ENCODE results near the gene GAS6. TPM values are rescaled to one million over a fixed set of nuclear protein-coding genes. Genes with fewer than 3 reads are reported as not detected.
A peak's percentile ranks its signal among the peaks of the same experiment; 100 is the strongest.

Gene GAS6
- total and polyA plus RNA-seq, 9 of the 15 experiments (the other 6 are each of a cell fraction or from before 2014, with no cell fraction given): 0.14 to 9.7 (median 4.7) TPM; not detected in 1

DNA sequence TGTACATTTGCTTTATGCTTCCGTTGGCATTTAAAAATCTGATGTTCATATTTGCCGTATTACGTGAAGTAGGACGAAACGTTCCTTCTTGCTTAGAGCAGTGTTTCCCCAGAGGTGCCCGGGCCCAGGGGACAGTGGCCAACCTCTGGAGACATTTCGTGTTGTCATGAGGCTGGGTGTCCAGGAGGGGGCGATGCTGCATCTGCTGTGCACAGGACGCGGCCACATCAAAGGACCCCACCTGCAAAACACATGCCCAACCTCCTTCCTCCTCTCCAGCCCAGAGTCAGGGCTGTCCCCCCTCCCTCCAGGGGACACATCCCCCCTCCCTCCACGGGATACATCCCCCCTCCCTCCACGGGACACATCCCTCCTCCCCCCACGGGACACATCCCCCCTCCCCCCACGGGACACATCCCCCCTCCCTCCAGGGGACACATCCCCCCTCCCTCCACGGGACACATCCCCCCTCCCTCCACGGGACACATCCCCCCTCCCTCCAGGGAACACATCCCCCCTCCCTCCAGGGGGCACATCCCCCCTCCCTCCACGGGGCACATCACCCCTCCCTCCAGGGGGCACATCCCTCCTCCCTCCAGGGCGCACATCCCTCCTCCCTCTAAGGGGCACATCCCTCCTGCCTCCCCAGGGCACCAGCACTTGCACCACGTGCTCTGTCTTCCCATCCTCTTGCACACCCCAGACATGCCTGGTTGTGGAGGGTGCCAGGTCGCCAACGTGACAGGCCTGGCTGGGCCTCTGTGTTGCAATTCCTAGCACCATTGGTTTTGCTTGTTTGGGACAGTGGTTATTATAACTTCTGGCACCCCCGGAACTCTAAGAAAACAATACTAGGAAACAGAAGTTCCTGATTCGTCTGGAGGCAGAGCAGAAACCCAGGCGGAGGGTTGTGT lies 46.7 kb downstream of the GAS6 start (continued):
- TF ChIP-seq, protein P1, sequence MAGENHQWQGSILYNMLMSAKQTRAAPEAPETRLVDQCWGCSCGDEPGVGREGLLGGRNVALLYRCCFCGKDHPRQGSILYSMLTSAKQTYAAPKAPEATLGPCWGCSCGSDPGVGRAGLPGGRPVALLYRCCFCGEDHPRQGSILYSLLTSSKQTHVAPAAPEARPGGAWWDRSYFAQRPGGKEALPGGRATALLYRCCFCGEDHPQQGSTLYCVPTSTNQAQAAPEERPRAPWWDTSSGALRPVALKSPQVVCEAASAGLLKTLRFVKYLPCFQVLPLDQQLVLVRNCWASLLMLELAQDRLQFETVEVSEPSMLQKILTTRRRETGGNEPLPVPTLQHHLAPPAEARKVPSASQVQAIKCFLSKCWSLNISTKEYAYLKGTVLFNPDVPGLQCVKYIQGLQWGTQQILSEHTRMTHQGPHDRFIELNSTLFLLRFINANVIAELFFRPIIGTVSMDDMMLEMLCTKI (IDR thresholded peaks at IDR 0.05; ENCODE audit: partially characterized antibody): no peak
- TF ChIP-seq, protein P2, sequence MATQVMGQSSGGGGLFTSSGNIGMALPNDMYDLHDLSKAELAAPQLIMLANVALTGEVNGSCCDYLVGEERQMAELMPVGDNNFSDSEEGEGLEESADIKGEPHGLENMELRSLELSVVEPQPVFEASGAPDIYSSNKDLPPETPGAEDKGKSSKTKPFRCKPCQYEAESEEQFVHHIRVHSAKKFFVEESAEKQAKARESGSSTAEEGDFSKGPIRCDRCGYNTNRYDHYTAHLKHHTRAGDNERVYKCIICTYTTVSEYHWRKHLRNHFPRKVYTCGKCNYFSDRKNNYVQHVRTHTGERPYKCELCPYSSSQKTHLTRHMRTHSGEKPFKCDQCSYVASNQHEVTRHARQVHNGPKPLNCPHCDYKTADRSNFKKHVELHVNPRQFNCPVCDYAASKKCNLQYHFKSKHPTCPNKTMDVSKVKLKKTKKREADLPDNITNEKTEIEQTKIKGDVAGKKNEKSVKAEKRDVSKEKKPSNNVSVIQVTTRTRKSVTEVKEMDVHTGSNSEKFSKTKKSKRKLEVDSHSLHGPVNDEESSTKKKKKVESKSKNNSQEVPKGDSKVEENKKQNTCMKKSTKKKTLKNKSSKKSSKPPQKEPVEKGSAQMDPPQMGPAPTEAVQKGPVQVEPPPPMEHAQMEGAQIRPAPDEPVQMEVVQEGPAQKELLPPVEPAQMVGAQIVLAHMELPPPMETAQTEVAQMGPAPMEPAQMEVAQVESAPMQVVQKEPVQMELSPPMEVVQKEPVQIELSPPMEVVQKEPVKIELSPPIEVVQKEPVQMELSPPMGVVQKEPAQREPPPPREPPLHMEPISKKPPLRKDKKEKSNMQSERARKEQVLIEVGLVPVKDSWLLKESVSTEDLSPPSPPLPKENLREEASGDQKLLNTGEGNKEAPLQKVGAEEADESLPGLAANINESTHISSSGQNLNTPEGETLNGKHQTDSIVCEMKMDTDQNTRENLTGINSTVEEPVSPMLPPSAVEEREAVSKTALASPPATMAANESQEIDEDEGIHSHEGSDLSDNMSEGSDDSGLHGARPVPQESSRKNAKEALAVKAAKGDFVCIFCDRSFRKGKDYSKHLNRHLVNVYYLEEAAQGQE (IDR thresholded peaks at IDR 0.05; ENCODE audit: borderline replicate concordance): peak; percentile 53; the same call in 1 of the 2 replicates
- TF ChIP-seq, protein P2 (CRISPR knock-in tag; IDR thresholded peaks at IDR 0.05; ENCODE audit: low read depth): no peak
- TF ChIP-seq SMC3 (conservative IDR thresholded peaks at IDR 0.05; ENCODE audit: insufficient read depth, low read depth, low read length) (peak; percentile 58), CBX1 (IDR thresholded peaks at IDR 0.05; ENCODE audit: low read depth) (no peak)

All from K562 (cell line).